Activated CD8-positive, alpha-beta memory T cell treated with anti-CD3 and anti-CD28 coated beads for 4 hours (primary cell): ENCODE data around the gene ING5.
"Not testable (repeated sequence)": the region's sequence is repeated elsewhere in the genome, so short reads cannot be mapped to it uniquely, and the experiment has no call there.

Source experiments
- DNase-seq, 2 donors: peaks; one replicate each; pipeline ENCODE4 v3.0.0-alpha.2; 2020; ENCODE audit warnings: low read depth in 2 of 2

ING5 gene

DNA sequence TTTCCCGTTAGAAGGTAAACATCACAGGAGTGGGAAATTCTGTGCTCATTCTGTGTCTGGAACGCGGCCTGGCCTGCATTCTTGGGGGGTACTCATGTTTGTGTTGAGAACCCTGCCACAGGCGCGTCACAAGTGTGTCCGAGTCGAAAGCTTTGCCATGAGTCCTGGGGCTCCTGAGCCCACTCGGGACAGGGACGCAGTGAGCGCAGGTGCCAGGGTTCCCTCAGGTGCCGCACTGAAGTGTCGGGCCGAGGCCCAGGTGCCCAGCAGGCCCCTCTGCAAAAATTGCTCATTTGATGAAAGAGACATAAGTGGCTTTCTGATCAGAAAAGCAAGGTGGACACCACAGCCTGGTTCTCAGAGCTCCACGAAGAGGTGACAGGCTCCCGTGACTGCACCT, 37.3 kb downstream of the ING5 start:
- DNase-seq = no peak

DNA sequence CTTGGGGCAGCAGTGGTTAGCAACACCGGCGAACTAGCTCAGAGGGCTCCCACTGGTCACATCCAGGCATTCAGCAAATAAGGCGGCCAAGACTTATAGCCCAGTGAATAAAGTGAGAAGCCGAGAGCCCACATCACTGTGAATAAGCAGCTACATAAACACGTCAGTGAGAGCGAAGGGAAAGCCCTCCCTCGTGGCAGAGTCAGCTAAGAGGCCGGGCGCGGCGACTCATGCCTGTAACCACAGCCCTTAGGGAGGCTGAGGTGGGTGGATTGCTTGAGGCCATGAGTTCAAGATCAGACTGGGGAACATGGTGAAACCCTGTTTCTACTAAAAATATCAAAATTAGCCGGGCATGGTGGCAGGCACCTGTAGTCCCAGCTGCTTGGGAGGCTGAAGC, 37.8 kb downstream of the ING5 start:
- peak; percentile 25 to 43 for DNase-seq

DNA sequence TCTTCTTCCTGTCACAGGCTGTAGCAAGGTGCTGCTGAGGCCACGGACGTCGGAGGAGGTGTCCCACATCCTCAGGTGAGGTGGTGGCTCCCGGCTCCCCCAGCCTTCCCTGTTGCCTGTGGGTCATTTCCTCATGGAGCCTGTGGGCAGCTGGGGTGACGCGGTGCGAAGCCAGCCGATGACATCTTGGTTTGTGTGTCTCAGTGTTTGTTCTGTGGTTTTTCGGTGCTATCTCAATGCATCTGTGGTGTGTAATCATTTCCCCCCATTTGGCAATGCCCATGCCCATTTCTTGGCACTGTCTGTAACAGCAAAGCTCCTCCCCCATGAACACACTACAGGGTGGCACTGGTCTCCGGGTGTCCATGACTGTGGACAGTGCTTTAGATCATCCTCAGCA, 39.2 kb downstream of the ING5 start:
- no peak for DNase-seq

DNA sequence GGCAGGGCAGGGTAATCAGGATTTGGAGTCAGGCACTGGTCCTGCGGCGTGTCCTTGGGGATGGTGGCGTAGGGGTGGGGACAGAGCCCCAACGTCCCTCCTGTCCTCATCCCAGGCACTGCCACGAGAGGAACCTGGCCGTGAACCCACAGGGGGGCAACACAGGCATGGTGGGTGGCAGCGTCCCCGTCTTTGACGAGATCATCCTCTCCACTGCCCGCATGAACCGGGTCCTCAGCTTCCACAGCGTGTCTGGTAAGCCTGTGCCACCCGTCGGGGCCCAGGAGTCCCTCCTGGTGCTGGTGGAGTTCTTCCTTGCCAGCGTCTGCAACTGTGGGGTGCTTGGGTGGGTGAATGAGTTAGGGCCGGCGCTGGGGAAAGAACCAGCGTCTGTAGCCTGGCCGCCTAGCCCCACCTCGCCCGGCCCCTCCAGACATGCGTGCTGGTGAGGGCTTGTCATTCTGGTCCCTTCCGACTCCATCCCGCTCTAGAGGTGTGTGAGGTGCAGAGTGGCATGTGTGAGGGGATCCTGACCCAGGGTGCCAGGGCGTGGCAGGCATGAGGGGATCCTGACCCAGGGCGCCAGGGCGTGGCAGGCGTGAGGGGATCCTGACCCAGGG, 40.6 kb downstream of the ING5 start:
- DNase-seq = no peak

DNA sequence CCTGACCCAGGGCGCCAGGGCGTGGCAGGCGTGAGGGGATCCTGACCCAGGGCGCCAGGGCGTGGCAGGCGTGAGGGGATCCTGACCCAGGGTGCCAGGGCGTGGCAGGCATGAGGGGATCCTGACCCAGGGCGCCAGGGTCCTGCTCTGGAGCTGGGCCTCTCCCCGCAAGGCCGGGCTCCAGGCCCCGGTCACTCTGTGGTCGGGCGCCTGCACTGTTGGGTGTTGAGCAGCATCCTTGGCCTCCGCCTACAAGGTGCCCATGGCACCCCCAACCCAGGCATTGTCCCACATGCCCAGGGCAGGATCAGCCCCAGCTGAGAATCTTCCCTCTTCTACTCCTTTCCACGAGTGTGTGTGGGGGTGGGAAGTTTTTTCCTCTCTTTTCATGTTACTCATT, 41.2 kb downstream of the ING5 start:
- not testable (repeated sequence) for DNase-seq

DNA sequence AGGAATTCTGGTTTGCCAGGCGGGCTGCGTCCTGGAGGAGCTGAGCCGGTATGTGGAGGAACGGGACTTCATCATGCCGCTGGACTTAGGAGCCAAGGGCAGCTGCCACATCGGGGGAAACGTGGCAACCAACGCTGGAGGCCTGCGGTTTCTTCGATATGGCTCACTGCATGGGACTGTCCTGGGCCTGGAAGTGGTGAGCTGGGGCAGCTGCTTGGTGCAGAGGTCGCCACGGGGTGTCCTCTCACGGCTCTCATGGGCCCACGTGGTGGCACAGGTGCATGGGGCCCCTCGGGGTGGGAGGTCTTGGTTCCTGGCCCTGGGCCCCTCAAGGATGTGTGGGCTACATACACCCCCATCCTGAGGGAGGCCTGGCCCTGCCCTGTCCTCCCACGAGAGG, 41.8 kb downstream of the ING5 start:
- DNase-seq = no peak

DNA sequence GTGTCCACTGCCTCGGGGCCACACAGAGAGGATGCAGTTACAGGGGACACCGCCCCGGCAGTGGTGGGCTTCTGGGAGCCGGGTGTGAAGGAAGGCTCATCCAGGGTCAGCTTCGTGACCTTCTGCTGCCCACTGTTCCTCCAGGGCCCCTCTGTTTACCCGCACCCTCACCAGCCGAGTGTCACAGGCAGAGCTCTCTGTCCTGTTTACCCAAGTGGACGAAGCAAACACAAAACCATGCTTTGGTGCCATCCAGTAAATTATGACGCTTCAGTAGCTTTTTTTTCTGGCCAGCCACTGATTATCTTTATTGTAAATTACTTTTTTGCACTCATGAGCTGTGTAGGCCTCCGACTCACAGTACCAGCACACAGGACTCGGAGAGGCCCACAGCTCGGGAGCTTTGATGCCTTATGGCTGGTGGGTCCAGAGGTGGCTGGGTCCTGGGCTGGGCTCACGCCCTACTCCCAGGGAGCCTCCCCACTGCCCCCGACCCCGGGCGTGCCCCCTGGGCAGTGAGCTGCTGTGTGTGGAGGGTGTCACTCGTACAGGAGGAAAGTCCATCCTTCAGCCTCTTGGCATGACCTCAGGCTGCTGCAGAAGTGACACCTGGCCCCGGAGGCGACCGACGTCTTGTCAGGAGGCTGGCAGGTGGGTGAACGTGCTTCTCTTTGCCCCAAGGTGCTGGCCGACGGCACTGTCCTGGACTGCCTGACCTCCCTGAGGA, 42.4 kb downstream of the ING5 start:
- DNase-seq = no peak

DNA sequence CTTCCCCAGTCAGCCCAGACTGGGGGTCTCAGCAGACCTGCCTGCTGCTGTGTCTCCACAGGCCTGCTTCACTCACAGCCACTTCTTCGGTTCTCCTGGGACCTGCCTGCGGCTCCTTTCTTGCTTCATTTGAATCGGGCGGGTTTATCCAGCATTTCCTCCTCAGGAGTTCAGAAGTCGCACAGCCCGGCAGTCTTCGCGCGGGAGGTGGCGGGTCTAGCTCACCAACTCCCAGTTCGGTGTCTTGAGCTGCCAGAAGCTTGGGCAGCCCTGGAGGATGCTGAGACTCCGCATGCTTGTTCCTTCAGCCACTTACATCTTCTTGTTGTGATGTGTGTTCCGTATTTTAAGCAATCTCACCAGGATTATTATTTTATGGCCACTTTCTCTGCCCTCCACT, 43.4 kb downstream of the ING5 start:
- no peak for DNase-seq

DNA sequence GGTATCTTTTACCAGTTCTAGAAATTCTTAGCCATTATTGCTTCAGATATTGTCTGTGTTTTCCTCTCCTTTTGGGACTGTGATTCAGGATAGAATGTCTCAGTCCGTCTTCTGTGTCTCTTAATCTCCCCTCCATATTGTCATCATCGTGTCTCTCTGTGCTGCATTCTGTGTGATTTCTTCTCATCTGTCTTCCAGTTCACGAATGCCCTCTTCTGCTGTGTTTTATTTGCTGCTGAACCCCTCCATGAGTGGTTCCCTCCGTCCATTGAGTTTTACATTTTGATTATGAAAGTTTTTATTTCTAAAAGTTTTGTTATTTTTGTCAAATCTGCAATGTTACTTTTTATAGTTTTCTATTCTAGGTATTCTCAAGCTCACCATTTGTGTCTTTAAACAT, 44.2 kb downstream of the ING5 start:
- no peak for DNase-seq

DNA sequence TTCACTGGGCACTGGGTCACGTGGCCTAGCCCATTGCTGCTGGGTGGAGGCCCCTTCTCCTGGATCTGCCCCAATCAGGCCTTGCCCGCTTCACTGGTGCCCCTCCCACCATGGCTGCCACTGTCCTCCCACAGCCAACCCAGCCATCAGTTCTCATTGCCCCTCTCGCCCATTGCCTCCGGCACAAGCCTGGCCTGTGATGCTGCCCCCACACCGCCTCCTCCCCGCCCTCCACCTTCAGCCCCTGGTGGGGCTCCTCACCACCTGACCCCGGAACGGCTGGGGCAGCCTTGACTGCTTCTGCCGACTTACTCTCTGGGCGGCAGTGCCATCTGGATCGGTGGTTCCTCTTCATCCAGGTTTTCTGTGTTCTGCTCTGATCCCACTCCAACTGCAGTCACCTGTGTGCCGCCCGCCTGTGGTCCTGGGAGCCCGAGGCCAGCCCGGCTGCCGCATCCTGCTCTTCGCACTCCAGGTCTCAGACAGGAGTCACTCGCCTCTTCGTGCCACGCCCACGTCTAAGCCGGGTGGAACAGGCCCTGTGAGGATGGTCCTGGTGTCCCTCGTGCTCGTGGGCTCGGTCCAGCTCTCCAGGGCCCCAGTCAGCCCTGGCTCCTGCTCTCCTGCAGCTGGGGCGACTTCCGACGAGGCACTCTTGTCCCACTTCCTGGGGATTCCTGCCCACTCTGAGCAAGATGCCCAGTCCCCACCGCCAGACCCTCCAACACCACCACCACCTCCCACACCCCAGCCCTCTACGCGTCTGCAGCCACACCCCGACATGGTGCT, 46.8 kb downstream of the ING5 start:
- DNase-seq = no peak

DNA sequence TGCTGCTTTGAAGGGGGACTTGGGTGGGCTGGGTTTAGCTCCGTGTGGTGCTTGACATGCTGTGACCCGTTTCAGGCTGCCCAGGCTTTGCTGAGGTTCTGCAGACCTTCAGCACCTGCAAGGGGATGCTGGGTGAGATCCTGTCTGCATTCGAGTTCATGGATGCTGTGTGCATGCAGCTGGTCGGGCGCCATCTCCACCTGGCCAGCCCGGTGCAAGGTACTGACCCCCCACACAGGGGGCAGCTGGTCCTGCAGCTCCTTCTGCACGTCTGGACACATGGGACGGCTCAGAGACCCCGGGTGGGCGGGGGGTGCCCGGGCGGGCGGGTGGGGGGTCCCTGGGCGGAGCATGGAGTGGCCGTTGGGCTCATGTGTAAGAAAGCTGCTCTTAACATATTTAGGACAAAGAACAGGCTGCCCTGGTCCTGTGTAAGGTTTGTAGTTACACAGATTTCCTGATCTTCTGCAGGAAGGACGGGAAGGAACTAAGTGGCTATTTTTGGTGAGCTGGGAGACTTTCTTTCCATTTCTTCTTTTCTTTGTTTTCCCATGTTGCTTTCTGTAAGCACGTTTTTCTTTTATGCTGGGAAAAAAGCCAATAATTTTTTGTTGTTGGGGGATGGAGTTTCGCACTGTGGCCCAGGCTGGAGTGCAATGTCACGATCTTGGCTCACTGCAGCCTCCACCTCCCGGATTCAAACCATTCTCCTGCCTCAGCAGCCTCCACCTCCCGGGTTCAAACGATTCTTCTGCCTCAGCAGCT, 48.4 kb downstream of the ING5 start:
- no peak for DNase-seq

DNA sequence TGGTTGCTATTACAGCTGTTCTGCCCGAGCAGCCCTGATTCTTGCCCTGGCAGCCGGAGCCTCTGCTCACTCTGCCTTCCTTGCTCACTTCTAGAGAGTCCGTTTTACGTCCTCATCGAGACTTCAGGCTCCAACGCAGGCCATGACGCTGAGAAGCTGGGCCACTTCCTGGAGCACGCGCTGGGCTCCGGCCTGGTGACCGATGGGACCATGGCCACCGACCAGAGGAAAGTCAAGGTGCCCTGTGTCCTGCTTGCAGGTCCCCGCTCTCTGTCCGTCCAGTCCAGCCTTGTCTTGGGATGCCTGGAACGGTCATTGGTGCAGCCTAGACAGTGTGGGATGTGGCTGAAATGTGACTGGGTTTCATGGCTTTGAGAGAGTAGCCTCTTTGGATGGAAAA, 49.3 kb downstream of the ING5 start:
- no peak for DNase-seq

DNA sequence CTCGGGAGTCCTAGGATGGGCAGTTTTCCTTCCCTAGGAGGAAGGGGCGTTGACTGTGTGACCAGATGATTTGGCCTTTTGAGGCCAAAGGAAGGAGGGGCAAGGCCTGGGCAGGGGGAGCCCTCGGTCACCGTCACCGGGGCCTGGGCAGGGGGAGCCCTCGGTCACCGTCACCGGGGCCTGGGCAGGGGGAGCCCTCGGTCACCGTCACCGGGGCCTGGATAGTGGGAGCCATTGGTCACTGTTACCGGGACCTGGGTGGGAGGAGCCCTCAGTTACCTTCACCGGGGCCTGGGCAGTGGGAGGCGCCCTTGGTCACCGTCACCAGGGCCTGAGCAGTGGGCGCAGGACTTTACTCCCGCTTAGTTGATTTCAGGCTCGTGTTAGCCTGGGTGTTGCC, 49.9 kb downstream of the ING5 start:
- no peak for DNase-seq

DNA sequence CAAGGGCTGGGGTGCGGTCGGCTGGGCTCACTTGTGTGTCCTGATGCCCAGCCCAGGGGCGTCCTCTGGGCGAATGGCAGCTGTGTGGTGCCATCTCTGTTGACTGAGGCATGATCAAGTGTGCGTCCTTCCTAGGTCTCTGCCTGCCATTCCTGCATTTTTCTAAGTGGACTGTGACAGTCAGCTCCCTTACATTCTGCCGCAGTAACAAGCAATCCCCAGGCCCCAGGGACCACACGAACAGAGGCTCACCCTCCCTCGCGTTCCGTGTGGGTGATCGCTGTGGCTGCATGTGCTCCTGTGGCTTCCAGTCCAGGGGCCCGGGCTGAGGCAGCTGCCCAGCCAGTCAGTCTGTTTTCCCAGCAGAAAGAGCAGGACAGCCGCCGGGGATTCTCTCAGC, 50.4 kb downstream of the ING5 start:
- no peak for DNase-seq

DNA sequence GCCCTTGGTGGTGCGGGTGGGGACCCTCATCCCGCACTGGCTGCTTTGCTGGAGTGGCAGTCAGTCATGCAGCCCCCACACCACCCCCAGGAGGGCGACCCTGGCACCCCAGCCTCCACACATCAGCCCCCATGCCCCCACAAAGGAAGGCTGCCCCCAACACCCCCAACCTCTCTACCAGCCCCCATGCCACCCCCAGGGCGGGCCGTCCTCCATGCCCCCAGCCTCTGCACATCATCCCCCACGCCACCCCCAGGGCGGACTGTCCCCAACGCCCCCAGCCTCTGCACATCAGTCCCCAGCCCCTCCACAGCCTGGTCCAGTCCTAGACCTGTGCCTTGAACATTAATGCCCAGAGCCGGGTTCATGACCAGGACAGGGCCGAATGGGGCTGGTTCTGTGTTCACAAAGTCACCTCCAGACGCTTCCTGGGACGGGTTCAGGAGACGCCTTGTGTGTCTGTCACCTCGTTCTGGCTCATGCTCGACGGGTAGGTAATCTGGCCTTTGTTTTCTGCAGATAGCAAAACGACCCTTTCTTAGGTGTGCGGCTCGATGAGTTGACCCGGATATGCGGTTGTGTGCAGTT, 50.9 kb downstream of the ING5 start:
- DNase-seq = no peak

DNA sequence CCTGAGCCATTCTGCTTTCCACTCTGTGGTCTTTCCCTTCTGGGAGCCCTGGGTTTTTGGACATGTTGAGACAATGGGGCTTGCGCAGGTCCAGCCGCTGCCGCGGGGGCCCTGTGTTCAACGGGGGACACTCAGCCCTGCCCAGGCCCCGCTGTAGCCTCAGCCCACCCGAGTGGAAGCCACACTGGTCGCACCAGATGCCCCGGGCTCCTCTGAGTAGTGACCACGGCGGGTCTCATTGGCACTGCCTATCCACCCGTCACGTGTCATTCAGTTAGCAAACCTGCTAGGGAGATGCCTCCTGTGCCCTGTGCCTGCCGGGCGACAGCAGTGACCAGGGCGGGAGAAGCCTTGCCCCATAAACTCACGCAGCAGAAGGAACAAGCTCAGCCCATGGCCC, 51.7 kb downstream of the ING5 start:
- DNase-seq = no peak

DNA sequence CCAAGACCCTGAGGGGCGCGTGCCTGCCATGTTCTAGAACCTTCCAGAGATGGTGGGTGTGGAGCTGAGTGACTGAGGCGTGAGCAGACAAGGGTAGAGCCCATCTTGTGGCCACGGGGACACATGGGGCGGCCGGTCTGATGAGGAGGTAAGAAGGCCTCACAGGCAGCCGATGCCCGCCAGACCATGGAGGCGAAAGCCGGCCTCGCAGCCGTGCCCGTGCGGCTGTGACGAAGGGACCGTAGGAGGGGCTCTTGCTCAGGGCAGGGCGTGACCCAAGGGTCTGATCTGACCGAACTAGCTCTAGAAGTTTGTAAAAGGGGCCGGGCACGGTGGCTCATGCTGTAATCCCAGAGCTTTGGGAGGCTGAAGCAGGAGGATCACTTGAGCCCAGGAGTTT, 52.2 kb downstream of the ING5 start:
- no peak for DNase-seq

DNA sequence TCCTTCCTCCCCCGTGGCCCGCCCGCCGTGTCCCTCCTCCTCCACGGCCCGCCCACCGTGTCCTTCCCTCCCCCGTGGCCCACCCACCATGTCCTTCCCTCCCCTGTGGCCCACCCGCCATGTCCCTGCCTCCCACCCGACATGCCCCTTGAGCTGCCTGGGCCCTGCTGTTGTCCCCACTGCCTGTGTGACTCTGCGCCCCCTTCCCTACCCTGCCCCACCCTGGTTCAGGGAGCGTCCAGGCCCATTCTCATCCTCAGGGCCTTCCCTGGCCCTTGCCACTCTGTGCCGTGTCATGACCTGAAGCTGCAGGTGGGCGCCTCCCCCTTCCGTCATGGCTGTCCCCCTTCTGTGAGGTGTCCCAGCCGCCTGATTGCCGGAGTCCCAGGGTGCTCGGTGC, 53.3 kb downstream of the ING5 start:
- DNase-seq = no peak

DNA sequence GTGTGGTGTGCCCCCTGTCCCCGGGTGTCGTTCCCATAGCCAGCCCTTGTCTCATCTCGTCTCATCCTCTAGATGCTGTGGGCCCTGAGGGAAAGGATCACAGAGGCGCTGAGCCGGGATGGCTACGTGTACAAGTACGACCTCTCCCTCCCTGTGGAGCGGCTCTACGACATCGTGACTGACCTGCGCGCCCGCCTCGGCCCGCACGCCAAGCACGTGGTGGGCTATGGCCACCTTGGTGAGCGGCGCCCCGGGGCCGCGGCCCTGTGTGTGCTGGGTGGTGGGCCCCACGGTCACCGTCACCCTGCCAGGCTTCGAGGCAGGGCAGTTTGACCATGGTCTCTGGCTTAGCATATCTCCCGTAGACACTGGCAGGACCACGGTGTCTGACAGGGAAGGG, 53.9 kb downstream of the ING5 start:
- DNase-seq = no peak

DNA sequence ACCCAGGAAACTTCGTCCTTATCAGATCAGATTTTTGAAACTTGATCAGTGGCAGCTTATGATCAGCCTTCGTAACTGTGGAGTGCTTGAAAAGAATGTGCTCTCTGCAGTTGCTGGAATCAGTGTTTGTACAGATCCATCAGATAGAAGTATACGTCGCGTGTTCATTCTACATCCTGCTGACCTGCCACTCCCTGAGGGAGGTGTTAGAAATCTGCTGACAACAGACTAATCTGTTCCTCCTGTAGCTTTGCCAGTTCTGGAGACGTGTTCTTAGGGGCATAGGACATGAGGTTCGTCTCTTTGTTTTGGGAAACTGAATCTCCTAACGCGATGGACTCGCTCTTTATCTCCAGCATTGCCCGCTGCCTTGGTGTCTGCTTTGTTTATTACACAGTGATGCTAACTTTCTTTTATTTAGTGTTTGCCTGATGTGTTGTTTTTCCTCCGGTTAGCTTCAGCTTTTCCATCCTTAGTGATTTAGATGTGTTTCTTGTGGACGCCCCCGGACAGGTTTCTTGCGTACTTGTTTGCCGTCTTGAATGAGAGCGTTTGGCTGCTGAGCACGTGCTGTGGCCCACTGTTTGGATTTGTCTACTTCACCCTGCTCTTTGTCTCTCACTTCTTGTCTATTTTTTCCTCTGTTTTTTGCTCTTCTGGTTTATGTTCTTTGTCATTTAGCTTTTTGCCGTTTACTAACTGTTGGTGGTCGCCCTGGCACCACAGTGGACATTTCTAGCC, 57.4 kb downstream of the ING5 start:
- no peak for DNase-seq

DNA sequence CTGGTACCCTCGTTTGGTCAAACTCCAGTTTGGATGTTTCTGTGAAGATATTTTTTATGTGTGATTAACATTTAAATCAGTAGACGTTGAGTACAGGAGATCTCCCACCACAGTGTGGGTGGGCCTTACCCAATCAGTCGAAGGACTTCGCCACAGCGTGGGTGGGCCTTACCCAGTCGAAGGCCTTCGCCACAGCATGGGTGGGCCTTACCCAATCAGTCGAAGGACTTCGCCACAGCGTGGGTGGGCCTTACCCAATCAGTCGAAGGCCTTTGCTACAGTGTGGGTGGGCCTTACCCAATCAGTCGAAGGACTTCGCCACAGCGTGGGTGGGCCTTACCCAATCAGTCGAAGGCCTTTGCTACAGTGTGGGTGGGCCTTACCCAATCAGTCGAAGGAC, 58.1 kb downstream of the ING5 start:
- not testable (repeated sequence) for DNase-seq
